ENCODE results near the gene CHRNA10. TPM values are rescaled to one million over a fixed set of nuclear protein-coding genes. Genes with fewer than 3 reads are reported as not detected.

Gene CHRNA10
- polyA plus RNA-seq, 1 of the 3 experiments (the other 2 are of a cell fraction), result 1.1 TPM

- H3K36me3 ChIP-seq (replicated peaks in 1 of 2; ENCODE audit: control insufficient read depth in 1 of 2, insufficient read depth in 2 of 2, low read length in 1 of 2), result no peaks in the 10 kb centered on the region
- no peak for DNase-seq
- no peak overlapping the region for H3K4me3 ChIP-seq (ENCODE audit: low read depth in 2 of 2, low read length in 1 of 2)
- no peaks in the 10 kb centered on the region for H3K79me2 ChIP-seq (ENCODE audit: insufficient read depth)
- no peaks in the 10 kb centered on the region; the same call in 1 of the 2 replicates for H3K27me3 ChIP-seq (ENCODE audit: insufficient read depth)
- no peaks in the 10 kb centered on the region for H4K20me1 ChIP-seq (ENCODE audit: insufficient read depth)
- H3K9me2 ChIP-seq, result no peaks in the 10 kb centered on the region
- H3K4me1 ChIP-seq (ENCODE audit: control insufficient read depth in 1 of 2, insufficient read depth in 2 of 2, low read depth in 1 of 2, low read length in 1 of 2), result no peaks in the 10 kb centered on the region
- 77% methylated on average over 5 of the region's 5 CpGs for WGBS (ENCODE audit: low lambda C conversion rate)
- no peak for TF ChIP-seq RXRA (IDR thresholded peaks at IDR 0.05; ENCODE audit: borderline replicate concordance, low read depth)
- TF ChIP-seq MXI1 (IDR thresholded peaks at IDR 0.05; ENCODE audit: low read depth, low read length), result no peak
- no peak for TF ChIP-seq MEF2A (IDR thresholded peaks at IDR 0.05; ENCODE audit: borderline replicate concordance, low read depth)
- no peak for TF ChIP-seq NFIC (IDR thresholded peaks at IDR 0.05; ENCODE audit: borderline replicate concordance)
- no peak for TF ChIP-seq POLR2AphosphoS5 (IDR thresholded peaks at IDR 0.05; ENCODE audit: low read depth, low read length)
- TF ChIP-seq EP300 (IDR thresholded peaks at IDR 0.05; ENCODE audit: borderline replicate concordance in 1 of 2, low read depth in 1 of 2, low read length in 1 of 2), result no peak
- TF ChIP-seq, protein P1, sequence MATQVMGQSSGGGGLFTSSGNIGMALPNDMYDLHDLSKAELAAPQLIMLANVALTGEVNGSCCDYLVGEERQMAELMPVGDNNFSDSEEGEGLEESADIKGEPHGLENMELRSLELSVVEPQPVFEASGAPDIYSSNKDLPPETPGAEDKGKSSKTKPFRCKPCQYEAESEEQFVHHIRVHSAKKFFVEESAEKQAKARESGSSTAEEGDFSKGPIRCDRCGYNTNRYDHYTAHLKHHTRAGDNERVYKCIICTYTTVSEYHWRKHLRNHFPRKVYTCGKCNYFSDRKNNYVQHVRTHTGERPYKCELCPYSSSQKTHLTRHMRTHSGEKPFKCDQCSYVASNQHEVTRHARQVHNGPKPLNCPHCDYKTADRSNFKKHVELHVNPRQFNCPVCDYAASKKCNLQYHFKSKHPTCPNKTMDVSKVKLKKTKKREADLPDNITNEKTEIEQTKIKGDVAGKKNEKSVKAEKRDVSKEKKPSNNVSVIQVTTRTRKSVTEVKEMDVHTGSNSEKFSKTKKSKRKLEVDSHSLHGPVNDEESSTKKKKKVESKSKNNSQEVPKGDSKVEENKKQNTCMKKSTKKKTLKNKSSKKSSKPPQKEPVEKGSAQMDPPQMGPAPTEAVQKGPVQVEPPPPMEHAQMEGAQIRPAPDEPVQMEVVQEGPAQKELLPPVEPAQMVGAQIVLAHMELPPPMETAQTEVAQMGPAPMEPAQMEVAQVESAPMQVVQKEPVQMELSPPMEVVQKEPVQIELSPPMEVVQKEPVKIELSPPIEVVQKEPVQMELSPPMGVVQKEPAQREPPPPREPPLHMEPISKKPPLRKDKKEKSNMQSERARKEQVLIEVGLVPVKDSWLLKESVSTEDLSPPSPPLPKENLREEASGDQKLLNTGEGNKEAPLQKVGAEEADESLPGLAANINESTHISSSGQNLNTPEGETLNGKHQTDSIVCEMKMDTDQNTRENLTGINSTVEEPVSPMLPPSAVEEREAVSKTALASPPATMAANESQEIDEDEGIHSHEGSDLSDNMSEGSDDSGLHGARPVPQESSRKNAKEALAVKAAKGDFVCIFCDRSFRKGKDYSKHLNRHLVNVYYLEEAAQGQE (IDR thresholded peaks at IDR 0.05; ENCODE audit: low read depth, low read length), result no peak
- TF ChIP-seq EZH2phosphoT487 (IDR thresholded peaks at IDR 0.05; ENCODE audit: borderline replicate concordance, low read depth), result no peak
- TF ChIP-seq GATA2 (CRISPR knock-in tag; IDR thresholded peaks at IDR 0.05), result no peak
- no peak for TF ChIP-seq SMC3 (IDR thresholded peaks at IDR 0.05; ENCODE audit: low read depth, low read length)
- TF ChIP-seq CHD2 (IDR thresholded peaks at IDR 0.05; ENCODE audit: low read length, partially characterized antibody), result no peak
- ChIA-PET CTCF (no interaction called here), POLR2A (no interaction called here)
- no peak overlapping the region for H3K27ac ChIP-seq (ENCODE audit: low read depth in 2 of 2, low read length in 1 of 2)
- H3F3A ChIP-seq (replicated peaks; ENCODE audit: insufficient read depth), result no peaks in the 10 kb centered on the region
- H3K9me3 ChIP-seq, result no peaks in the 10 kb centered on the region
- H2AFZ ChIP-seq (ENCODE audit: low read depth), result no peak overlapping the region
- no peak overlapping the region for H3K9ac ChIP-seq
- H3K4me2 ChIP-seq, result no peak overlapping the region
These were observed 48.1 kb downstream of the CHRNA10 start for GRCh38 chr11:3623121-3623520.

DNA sequence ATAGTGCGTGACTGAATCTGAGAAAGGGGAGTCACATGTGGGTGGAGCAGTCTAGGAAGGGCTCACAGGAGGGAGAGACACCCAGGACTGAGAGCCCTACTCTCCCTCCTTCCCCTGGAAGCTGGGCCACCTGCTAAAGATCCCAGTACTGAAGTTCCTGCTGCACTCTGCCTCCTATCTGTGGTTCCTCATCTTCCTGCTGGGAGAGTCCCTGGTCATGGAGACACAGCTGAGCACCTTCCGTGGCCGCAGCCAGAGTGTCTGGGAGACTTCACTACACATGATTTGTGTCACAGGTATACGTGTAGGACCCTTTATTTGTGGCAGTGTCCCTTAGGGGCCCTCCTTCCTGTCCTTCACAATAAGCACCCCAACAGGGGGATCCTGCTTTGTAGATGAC, 48.7 kb downstream of the CHRNA10 start:
- 53% methylated on average over 4 of the region's 4 CpGs for WGBS (ENCODE audit: low lambda C conversion rate)
- POLR2A ChIA-PET, result no interaction called here

More for the DNA sequence above, 48.7 kb downstream of the CHRNA10 start:
- Histone ChIP-seq H3K27ac (ENCODE audit: low read depth in 2 of 2, low read length in 1 of 2) (no peak overlapping the region), H3K4me1 (ENCODE audit: control insufficient read depth in 1 of 2, insufficient read depth in 2 of 2, low read depth in 1 of 2, low read length in 1 of 2) (no peaks in the 10 kb centered on the region), H3K9ac (no peak overlapping the region), H3K9me2 (no peaks in the 10 kb centered on the region), H3K36me3 (replicated peaks in 1 of 2; ENCODE audit: control insufficient read depth in 1 of 2, insufficient read depth in 2 of 2, low read length in 1 of 2) (no peaks in the 10 kb centered on the region), H3K79me2 (ENCODE audit: insufficient read depth) (no peaks in the 10 kb centered on the region), H3K4me2 (no peak overlapping the region), H3K4me3 (ENCODE audit: low read depth in 2 of 2, low read length in 1 of 2) (no peak overlapping the region), H3F3A (replicated peaks; ENCODE audit: insufficient read depth) (no peaks in the 10 kb centered on the region), H3K27me3 (ENCODE audit: insufficient read depth) (no peaks in the 10 kb centered on the region; the same call in 1 of the 2 replicates), H2AFZ (ENCODE audit: low read depth) (no peak overlapping the region), H3K9me3 (no peaks in the 10 kb centered on the region), H4K20me1 (ENCODE audit: insufficient read depth) (no peaks in the 10 kb centered on the region)
- TF ChIP-seq TEAD4 (IDR thresholded peaks at IDR 0.05; ENCODE audit: borderline replicate concordance, insufficient read depth) (no peak), YY1 (IDR thresholded peaks at IDR 0.05; ENCODE audit: low read depth) (no peak), PBX3 (IDR thresholded peaks at IDR 0.05) (no peak), SIN3A (IDR thresholded peaks at IDR 0.05; ENCODE audit: borderline replicate concordance, low read depth, low read length) (no peak), RFX5 (IDR thresholded peaks at IDR 0.05; ENCODE audit: low read length) (no peak)
- CTCF ChIA-PET, result no interaction called here
- no peak for DNase-seq

Data from SK-N-SH (cell line).